Smooth muscle cell (in vitro differentiated cells): ENCODE data around the gene HIVEP2. TPM values are rescaled to one million over a fixed set of nuclear protein-coding genes. Genes with fewer than 3 reads are reported as not detected.
A peak's percentile ranks its signal among the peaks of the same experiment; 100 is the strongest.

Source experiments
- DNase-seq: peaks from one replicate; lab custom pipeline; 2025; ENCODE audit not compliant: unreplicated experiment; lab: John Stamatoyannopoulos, UW
- H2AFZ ChIP-seq: fragments of 200-600 bp; sonication (generic); 2 replicates; pipeline ENCODE4 v1.6.0; 2016; ENCODE audit warnings: antibody characterized with exemption, low read depth, mild to moderate bottlenecking
- H3F3A ChIP-seq: fragments of 200-600 bp; sonication (generic); 2 replicates; pipeline ENCODE4 v1.6.0; 2017; ENCODE audit warnings: antibody characterized with exemption, low read depth
- H3K27ac ChIP-seq: fragments of 200-600 bp; sonication (generic); 2 replicates; pipeline ENCODE4 v1.5.1; 2016; ENCODE audit warnings: low read depth, mild to moderate bottlenecking
- H3K27me3 ChIP-seq: fragments of 200-600 bp; sonication (generic); 2 replicates; pipeline ENCODE4 v1.6.1; 2016; ENCODE audit warnings: low read depth, mild to moderate bottlenecking
- H3K36me3 ChIP-seq: fragments of 200-600 bp; sonication (generic); 2 replicates; pipeline ENCODE4 v1.5.1; 2016; ENCODE audit warnings: low read depth
- H3K4me1 ChIP-seq: fragments of 200-600 bp; sonication (generic); 2 replicates; pipeline ENCODE4 v1.5.1; 2016; ENCODE audit warnings: low read depth
- H3K4me2 ChIP-seq: fragments of 200-600 bp; sonication (generic); 2 replicates; pipeline ENCODE4 v1.6.0; 2016; ENCODE audit warnings: mild to moderate bottlenecking
- H3K4me3 ChIP-seq: fragments of 200-600 bp; sonication (generic); 2 replicates; pipeline ENCODE4 v1.5.1; 2016; ENCODE audit warnings: mild to moderate bottlenecking
- H3K79me2 ChIP-seq: fragments of 200-600 bp; sonication (generic); 2 replicates; pipeline ENCODE4 v1.6.0; 2016; ENCODE audit warnings: low read depth, mild to moderate bottlenecking
- H3K9ac ChIP-seq: fragments of 200-600 bp; sonication (generic); 2 replicates; pipeline ENCODE4 v1.6.0; 2016; ENCODE audit warnings: low read depth
- H3K9me3 ChIP-seq: fragments of 200-600 bp; sonication (generic); replicated peaks from 2 replicates; pipeline ENCODE4 v1.5.1; 2016; ENCODE audit warnings: low read depth
- H4K20me1 ChIP-seq: fragments of 200-600 bp; sonication (generic); 2 replicates; pipeline ENCODE4 v1.6.0; 2016; ENCODE audit warnings: low read depth
- WGBS: methylation state at CpG from one replicate; pipeline ENCODE4 v1.1.7; 2016; ENCODE audit warnings: low lambda C conversion rate; 5-methylcytosine and 5-hydroxymethylcytosine counted together
- polyA plus RNA-seq: library from polyadenylated mRNA; unstranded; fragments of >200 nt; fragmentation: Nextera tagmentation; extraction: Ambion mirVana; gene quantifications from 2 replicates; pipeline ENCODE4 v1.2.1, GENCODE V29; 2016
- total RNA-seq: library from RNA; depleted of rRNA; stranded (reverse); fragments of >200 nt; gene quantifications from 2 replicates; pipeline ENCODE4 v1.2.3, GENCODE V29; 2014
- TF ChIP-seq, protein P1 (sequence below): fragments of 200-600 bp; sonication (generic); IDR thresholded peaks from 2 replicates; pipeline ENCODE4 v1.5.1; 2017; ENCODE audit warnings: borderline replicate concordance, mild to moderate bottlenecking, antibody characterized with exemption; ENCODE audit not compliant: insufficient read depth, poor library complexity, severe bottlenecking

HIVEP2 gene
- total and polyA plus RNA-seq, 2 experiments from 2014 or later = 3.2 to 12.5 TPM

DNA sequence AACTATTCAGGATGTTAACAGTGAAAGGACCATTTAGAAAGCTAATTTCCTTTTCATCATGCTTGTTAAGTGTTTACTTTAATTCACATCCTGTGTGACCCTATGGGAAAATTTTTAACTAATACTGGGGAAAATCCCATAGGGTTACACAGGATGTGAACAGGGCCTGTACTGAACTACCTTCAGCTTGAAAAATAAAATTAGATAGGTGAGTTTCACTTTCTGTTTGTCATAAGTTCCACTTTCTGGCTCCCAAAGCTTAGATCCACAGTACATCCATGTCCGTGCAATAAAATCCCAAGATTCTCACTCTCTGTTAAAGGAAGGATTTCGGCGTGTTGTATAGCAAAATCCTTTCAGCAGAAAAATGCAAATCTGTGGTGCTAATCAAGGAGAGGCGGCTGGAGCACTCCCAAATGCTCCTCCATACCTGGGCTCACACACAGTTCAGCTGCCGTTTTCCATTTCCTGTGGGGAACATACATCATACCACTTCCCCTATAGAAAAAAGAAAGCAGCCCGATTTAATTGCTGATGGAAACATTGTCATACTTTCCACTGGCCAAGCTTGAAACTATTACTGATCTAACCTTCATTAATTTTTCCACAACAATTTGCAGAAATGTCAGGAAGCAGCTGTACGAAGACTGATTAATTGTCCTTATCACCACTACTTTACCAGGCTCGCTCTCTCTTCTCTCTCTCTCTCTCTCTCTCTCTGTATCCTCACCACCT, 125.2 kb downstream of the HIVEP2 start:
- Histone ChIP-seq H3K9ac (no peak overlapping the region), H3K79me2 (peaks cover 18% of the 10 kb centered on the region), H3K36me3 (no peaks in the 10 kb centered on the region), H3K4me2 (no peak overlapping the region), H3K27me3 (no peaks in the 10 kb centered on the region), H3K27ac (no peak overlapping the region), H3K9me3 (no peaks in the 10 kb centered on the region), H3F3A (no peaks in the 10 kb centered on the region), H3K4me1 (no peaks in the 10 kb centered on the region), H2AFZ (no peak overlapping the region), H4K20me1 (peaks cover 27% of the 10 kb centered on the region), H3K4me3 (no peak overlapping the region)
- TF ChIP-seq, protein P1, sequence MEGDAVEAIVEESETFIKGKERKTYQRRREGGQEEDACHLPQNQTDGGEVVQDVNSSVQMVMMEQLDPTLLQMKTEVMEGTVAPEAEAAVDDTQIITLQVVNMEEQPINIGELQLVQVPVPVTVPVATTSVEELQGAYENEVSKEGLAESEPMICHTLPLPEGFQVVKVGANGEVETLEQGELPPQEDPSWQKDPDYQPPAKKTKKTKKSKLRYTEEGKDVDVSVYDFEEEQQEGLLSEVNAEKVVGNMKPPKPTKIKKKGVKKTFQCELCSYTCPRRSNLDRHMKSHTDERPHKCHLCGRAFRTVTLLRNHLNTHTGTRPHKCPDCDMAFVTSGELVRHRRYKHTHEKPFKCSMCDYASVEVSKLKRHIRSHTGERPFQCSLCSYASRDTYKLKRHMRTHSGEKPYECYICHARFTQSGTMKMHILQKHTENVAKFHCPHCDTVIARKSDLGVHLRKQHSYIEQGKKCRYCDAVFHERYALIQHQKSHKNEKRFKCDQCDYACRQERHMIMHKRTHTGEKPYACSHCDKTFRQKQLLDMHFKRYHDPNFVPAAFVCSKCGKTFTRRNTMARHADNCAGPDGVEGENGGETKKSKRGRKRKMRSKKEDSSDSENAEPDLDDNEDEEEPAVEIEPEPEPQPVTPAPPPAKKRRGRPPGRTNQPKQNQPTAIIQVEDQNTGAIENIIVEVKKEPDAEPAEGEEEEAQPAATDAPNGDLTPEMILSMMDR = no peak
- no peak for DNase-seq
- 83% methylated on average over 8 of the region's 8 CpGs for WGBS

GRCh38 chr6:142816486-142816885, 128.5 kb downstream of the HIVEP2 start:
- H3K4me3 ChIP-seq = no peak overlapping the region
- no peak for DNase-seq
- H3K4me2 ChIP-seq = no peak overlapping the region
- TF ChIP-seq, protein P1 = no peak
- peaks cover 24% of the 10 kb centered on the region for H4K20me1 ChIP-seq
- no peak overlapping the region for H2AFZ ChIP-seq
- no peaks in the 10 kb centered on the region for H3K36me3 ChIP-seq
- H3K27ac ChIP-seq = no peak overlapping the region
- H3K79me2 ChIP-seq = peaks cover 8% of the 10 kb centered on the region
- no peaks in the 10 kb centered on the region for H3K9me3 ChIP-seq
- WGBS = 80% methylated on average over 4 of the region's 4 CpGs
- H3K9ac ChIP-seq = no peak overlapping the region
- no peaks in the 10 kb centered on the region for H3K27me3 ChIP-seq
- peaks cover 3% of the 10 kb centered on the region for H3K4me1 ChIP-seq
- H3F3A ChIP-seq = no peaks in the 10 kb centered on the region

DNA sequence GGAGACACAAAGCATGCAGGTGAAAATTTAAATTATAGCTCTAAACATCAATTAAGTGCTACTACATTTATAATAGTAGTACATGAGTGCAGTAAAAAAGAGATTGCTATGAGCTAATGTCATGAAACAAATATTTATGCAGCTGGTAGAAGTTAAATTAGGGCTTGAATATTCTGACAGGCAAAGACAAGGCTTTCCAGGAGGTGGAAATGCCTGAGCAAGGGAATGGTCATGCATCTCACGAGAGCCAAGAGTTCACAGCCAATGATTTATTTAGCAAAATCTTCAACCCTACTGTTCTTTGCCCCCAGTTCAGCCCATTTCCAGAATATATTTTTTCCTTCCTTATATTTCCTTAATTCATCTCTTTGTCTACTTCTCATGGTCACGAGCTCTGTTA, 128.9 kb downstream of the HIVEP2 start:
- no peaks in the 10 kb centered on the region for H3K36me3 ChIP-seq
- no peak overlapping the region for H3K4me2 ChIP-seq
- 63% methylated on average over 2 of the region's 2 CpGs for WGBS
- H3K27ac ChIP-seq = no peak overlapping the region
- no peaks in the 10 kb centered on the region for H3K9me3 ChIP-seq
- no peaks in the 10 kb centered on the region for H3F3A ChIP-seq
- H2AFZ ChIP-seq = no peak overlapping the region
- peaks cover 4% of the 10 kb centered on the region for H3K79me2 ChIP-seq
- peaks cover 25% of the 10 kb centered on the region for H4K20me1 ChIP-seq
- no peaks in the 10 kb centered on the region for H3K27me3 ChIP-seq
- H3K4me3 ChIP-seq = no peak overlapping the region
- H3K9ac ChIP-seq = no peak overlapping the region
- DNase-seq = no peak
- peaks cover 6% of the 10 kb centered on the region for H3K4me1 ChIP-seq
- TF ChIP-seq, protein P1 = no peak

- TF ChIP-seq, protein P1 = no peak
- no peak for DNase-seq
- H3K9me3 ChIP-seq = no peaks in the 10 kb centered on the region
- no peak overlapping the region for H3K4me3 ChIP-seq
- no peak overlapping the region for H3K27ac ChIP-seq
- H2AFZ ChIP-seq = no peak overlapping the region
- H3K36me3 ChIP-seq = no peaks in the 10 kb centered on the region
- peaks cover 6% of the 10 kb centered on the region for H3K4me1 ChIP-seq
- WGBS = 90% methylated on average over 6 of the region's 6 CpGs
- no peaks in the 10 kb centered on the region for H3K79me2 ChIP-seq
- H3K4me2 ChIP-seq = peak overlapping the region; percentile 40
- no peaks in the 10 kb centered on the region for H3K27me3 ChIP-seq
- H4K20me1 ChIP-seq = peaks cover 19% of the 10 kb centered on the region
- no peak overlapping the region for H3K9ac ChIP-seq
- no peaks in the 10 kb centered on the region for H3F3A ChIP-seq
Measured at GRCh38 chr6:142811923-142812322, 133.1 kb downstream of the HIVEP2 start.
